G401.6 (cell line): ENCODE measurements around the gene DEDD2.

Experiments
- FAIRE-seq: peaks from 2 replicates; lab custom pipeline; 2012; peaks lifted over from hg19 to GRCh38; lab: Jason Lieb, UNC

The DEDD2 gene

DNA sequence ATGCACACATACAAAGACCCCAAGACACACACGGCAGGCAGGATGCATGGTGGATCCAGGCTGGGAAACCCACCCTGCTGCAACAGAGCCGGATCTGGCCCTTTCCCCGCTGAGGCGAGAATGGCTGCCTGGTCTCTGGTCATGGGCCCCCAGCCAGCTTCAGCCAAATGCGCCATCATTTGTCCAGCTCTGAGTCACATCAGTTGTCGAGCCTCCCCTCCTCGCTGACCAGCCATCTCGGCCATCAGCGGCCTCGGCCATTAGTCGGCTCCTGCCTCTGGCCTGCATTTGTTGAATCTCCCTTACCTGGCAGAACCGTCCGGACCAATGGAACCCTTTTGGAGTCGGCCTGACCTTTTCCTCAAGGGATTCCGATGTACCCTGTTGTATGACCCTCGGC is 46.8 kb downstream of the DEDD2 start:
- FAIRE-seq, result no peak

GRCh38 chr19:42169486-42170413 is 47.7 kb downstream of the DEDD2 start:
- FAIRE-seq, result no peak

DNA sequence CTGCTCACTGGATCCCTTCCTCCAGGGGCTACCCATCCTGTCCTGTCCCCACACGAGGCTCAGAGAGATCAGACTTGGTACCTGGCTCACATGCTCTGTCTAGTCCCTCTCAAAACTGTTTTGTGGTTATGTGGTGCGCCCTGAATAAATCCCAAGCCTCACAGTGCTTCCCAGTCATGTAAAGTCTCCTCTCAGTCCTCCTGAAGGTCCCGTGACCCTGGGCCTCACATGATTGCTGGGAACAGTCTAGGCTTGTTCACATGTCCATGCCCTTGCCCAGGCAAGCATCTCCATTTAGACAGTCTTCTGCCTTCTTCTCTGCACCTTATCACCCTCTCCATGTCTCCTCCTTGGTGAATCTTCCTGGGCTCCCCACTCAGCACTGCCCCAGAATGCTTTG is 49.3 kb downstream of the DEDD2 start:
- FAIRE-seq, result no peak

DNA sequence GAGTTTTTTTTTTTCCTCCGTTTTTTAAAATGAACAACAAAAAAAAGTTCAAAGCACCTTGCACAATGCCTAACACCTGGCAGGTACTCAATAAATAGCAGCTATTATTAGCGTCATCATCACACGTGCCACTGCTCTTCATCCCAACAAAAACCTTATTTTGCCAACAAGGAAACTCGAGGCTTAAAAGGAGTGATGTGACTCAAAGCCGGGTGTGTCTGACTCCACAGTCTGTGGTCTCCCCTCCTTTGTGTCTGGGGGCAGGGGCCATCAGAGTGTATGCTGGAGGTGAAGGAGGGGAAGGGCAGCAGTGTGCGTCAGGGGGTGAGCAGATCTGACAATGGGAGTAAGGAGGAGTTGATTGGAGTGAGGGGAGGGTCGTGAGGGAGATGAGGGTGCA is 51.2 kb downstream of the DEDD2 start:
- no peak for FAIRE-seq

DNA sequence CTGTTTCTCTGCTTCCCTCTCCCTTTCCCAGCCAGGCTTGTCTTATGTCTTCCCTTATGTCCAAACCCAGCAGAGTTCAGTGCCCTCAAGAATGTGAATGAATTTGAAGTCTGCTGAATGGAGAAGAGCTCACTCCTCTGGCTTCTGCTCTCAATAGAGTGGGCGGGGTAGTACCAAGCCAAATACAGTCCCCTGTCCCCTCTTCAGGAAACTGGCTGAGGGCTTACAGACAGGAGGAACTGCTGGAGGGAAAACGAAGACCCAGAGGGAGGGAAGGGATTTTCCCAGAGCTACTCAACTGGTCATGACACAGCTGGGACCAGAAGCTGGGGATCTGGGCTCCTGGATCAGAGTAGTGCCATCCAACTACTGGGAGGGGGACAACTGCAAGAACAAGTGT is 52.3 kb downstream of the DEDD2 start:
- no peak for FAIRE-seq

- no peak for FAIRE-seq
Observed at GRCh38 chr19:42161616-42162263, 55.7 kb downstream of the DEDD2 start.

DNA sequence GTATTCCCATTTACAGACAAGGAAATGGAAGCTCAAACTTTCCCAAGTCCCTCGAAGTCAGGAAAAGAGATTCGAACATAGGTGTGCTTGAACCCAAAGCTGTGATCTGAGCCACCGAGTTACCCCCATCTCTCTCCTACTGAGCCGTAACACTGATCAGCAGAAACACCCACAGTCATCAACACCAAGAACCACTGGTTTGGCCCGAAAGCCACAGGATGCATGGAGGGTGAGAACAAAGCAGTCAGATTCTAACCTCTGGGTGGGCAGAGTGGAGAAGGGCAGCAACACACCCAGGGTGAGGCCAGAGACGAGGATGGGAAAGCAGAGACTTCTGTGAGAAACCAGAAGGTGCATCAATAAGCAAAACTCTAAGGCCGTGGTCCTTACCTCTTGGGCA is 57.5 kb downstream of the DEDD2 start:
- FAIRE-seq, result no peak

- FAIRE-seq, result no peak
Observed at GRCh38 chr19:42158926-42159325, 58.6 kb downstream of the DEDD2 start.

DNA sequence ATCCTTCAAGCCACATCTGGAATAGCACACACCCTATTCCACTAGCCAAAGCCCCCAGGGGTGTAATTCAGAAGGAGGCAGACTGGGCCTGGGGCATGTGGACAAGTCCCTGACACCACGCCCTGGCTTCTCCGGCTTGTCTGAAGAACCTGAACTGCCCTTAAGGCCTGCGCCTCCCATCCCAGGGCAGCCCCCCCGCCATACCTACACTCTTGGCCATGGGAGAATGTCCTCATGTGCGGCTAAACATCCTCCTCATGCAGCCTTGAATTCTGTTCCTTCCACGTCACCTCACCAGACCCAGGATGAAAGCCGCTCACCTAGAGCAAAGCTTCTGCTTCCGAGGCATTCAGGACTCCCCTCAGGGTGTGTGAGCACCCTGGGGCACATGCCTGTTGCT is 60.9 kb downstream of the DEDD2 start:
- FAIRE-seq, result no peak

DNA sequence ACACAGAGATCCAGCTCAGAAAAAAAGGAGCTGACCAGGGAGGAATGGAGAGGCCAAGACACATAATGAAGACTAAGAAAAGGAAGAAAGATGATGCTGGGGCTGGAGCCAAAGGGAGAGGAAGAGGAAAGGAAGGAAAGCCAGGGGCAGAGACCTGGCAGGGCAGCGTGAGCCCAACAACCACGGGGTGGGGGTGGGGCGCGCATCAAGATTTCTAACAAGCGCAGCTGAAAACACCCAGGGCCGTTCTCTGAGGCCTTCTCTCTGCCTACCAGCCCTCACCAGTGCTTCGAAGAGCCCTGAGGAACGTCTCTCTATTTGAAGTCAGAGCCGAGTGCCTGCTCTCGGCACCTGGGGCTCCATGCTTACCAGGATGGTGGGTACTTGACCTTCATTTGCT is 61.7 kb downstream of the DEDD2 start:
- no peak for FAIRE-seq

- no peak for FAIRE-seq
Observed at GRCh38 chr19:42154471-42155323, 62.8 kb downstream of the DEDD2 start.

GRCh38 chr19:42153672-42154433 is 63.6 kb downstream of the DEDD2 start:
- FAIRE-seq, result no peak

DNA sequence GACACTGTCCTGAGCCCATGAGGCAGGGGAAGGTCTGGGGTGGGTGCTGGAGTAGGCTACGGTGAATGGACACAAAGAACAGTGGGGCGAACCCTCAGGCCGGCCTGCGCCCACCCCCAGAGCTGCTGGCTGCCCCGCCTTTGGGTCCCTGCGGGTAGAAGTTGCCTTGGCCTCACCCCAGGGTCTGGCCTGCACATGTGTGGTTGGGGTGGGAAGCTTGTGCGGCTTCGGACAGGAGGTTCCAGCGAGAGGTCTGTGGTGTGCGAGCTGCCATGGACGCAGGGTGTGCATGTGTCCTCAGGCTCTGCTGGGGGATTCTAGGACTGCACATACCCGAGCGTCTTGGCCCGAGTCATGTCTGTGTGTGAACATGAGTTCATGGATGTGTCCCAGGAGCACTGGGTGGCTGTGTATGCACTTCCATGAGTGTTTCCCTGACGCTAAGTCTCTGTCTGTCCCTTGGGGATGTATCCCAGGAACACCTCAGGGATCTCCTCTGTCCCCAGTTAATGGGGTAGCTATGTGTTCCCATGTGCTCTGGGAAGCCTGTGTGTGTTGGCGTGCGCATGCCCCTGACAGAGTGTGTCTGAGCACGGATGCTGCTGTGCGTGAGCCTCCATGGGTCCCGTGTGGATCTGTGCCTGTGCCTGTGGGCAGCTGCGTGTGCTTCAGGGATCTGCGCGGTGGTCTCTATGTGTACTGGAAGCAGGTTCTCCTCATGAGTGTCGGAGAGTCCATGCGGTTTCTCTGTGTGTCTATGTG is 64.4 kb downstream of the DEDD2 start:
- no peak for FAIRE-seq

GRCh38 chr19:42151782-42152684 is 65.4 kb downstream of the DEDD2 start:
- no peak for FAIRE-seq

GRCh38 chr19:42150911-42151361 is 66.5 kb downstream of the DEDD2 start:
- FAIRE-seq, result no peak

GRCh38 chr19:42150364-42150763 is 67.1 kb downstream of the DEDD2 start:
- no peak for FAIRE-seq

DNA sequence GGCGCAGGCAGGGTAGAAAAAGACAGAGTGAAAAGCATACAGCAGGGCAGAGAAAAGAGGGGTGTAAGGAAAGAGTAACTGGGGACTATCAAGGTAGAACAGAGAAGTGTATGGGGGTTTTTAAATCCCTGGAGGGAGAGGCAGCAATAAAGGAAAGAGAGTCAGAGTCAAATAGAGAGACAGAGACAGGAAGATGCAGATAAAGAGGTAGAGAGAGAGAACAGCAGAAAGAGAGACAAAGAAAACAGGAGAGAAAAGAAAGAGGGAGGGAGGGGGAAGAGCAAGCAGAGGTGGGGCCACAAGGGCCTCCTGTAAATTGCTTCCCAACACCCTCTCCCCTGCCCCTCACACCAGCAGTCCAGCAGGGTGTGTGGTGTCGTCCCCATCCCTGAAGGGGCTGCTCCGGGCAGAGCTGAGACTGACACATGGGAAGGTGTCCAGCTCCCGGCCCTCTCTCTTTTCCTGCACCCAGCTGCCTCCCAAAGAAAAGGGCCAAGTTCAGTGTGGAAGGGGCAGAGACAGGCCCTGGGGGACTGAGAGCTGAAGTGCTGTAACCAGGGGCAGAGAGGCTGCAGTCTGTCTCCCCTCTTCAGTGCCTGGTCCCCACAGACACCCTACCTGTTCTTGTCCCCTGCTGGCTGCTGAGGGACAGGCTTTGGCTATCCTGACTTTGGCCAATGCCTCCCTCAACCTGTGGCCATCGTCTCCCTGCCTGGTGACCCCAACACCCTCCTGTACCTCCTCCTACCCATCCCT is 67.9 kb downstream of the DEDD2 start:
- no peak for FAIRE-seq
